ENCODE data around the gene KANK2.

DNA sequence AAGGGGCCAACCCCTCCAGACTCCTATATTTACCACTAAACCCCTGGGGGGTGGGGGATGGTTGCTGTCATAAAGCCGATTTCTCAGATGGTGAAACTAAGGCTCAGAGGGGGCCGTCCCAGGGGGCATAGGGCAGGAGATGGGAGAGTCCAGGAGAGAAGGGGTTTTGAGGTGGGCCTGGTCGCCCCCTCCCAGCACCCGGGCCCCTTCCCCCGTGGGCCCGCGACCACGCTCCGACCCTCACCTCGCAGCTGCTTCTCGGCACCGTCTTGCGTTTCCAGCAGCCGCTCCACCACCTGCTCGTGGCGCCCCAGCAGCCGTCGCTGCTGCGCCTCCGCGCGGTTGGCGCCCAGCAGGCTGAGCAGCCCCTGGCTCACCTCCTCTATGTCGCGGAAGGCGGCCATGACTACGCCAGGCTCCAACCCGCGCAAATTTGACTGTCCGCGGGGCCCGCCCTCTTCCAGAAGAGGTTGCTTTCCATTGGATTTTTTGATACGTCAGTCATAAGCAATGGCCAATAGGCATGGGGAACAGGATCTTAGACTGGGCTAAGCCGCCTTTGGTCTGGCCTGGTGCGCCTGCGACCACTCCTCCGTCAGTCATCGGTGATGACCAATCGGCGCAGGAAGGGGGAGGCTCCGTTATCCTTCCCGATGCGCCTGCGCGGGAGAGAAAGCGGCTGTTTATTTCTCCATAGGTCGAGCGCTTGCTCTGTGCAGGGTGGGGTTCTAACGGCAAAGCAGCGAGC, 41.8 kb downstream of the KANK2 start, which contains the start of gene SPC24:
- TF ChIP-seq, protein P1, sequence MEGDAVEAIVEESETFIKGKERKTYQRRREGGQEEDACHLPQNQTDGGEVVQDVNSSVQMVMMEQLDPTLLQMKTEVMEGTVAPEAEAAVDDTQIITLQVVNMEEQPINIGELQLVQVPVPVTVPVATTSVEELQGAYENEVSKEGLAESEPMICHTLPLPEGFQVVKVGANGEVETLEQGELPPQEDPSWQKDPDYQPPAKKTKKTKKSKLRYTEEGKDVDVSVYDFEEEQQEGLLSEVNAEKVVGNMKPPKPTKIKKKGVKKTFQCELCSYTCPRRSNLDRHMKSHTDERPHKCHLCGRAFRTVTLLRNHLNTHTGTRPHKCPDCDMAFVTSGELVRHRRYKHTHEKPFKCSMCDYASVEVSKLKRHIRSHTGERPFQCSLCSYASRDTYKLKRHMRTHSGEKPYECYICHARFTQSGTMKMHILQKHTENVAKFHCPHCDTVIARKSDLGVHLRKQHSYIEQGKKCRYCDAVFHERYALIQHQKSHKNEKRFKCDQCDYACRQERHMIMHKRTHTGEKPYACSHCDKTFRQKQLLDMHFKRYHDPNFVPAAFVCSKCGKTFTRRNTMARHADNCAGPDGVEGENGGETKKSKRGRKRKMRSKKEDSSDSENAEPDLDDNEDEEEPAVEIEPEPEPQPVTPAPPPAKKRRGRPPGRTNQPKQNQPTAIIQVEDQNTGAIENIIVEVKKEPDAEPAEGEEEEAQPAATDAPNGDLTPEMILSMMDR (IDR thresholded peaks at IDR 0.05) = no peak
- no peak for TF ChIP-seq POLR2A (IDR thresholded peaks at IDR 0.05)

Measured in adrenal gland (tissue), 5 donors.